GM18526 (cell line): ENCODE measurements around the gene PLEKHG5.

Source experiments
- POLR2A ChIP-seq: IDR thresholded peaks from 3 replicates; pipeline ENCODE4 v1.6.1; 2011; ENCODE audit not compliant: insufficient read length; ENCODE audit errors: extremely low read depth

Gene PLEKHG5

GRCh38 chr1:6417961-6418667, 73.4 kb downstream of the PLEKHG5 start:
- no peak for TF ChIP-seq POLR2A
